BE2C (cell line): ENCODE data around the gene N4BP2.

ENCODE experiments used
- DNase-seq: peaks from one replicate; pipeline ENCODE4 v3.0.0-alpha.2; 2020
- H3K27me3 ChIP-seq: fragments of 250-450 bp; sonication (Bioruptor Pico); 2 replicates; pipeline ENCODE4 v1.5.1; 2020; ENCODE audit warnings: mild to moderate bottlenecking
- H3K36me3 ChIP-seq: fragments of 250-450 bp; sonication (Bioruptor Pico); 2 replicates; pipeline ENCODE4 v1.5.1; 2020; ENCODE audit warnings: mild to moderate bottlenecking
- H3K4me1 ChIP-seq: fragments of 250-450 bp; sonication (Bioruptor Pico); 2 replicates; pipeline ENCODE4 v1.5.1; 2020
- H3K4me3 ChIP-seq: 2 replicates; pipeline ENCODE4 v1.5.1; 2011; ENCODE audit warnings: low read depth, low read length
- H3K9me3 ChIP-seq: fragments of 250-450 bp; sonication (Bioruptor Pico); 2 replicates; pipeline ENCODE4 v1.5.1; 2020
- CTCF ChIP-seq: IDR thresholded peaks from 2 replicates; pipeline ENCODE4 v1.5.1; 2012; ENCODE audit warnings: mild to moderate bottlenecking, low read depth, low read length

N4BP2 gene

DNA sequence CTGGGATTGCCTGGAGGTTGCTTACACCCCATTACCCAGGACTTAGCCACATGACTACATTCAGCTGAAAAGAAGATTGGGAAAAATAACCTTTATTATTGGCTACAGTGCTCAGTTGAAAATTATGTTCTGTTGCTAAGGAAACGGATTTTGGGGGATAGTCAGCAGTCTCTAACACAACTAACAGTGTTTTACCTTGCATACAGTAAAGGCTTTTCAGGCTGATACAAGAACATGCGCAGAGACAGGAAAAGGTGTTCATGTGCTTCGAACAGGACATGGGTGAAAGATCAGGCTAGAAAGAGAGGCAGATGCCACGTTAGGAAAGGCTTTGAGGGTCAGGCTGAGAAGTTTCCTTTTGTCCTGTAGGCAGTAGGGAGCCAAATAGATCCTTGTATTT lies 125.4 kb downstream of the N4BP2 start:
- TF ChIP-seq CTCF: no peak
- Histone ChIP-seq H3K4me3 (no peak overlapping the region), H3K4me1 (no peaks in the 10 kb centered on the region), H3K27me3 (no peaks in the 10 kb centered on the region), H3K9me3 (no peaks in the 10 kb centered on the region), H3K36me3 (no peaks in the 10 kb centered on the region)
- DNase-seq: no peak

GRCh38 chr4:40182954-40183353 lies 126.3 kb downstream of the N4BP2 start:
- no peak for DNase-seq
- Histone ChIP-seq H3K4me1 (no peaks in the 10 kb centered on the region), H3K36me3 (no peaks in the 10 kb centered on the region), H3K27me3 (no peaks in the 10 kb centered on the region), H3K4me3 (no peak overlapping the region), H3K9me3 (no peaks in the 10 kb centered on the region)
- TF ChIP-seq CTCF: no peak

GRCh38 chr4:40183615-40184411 lies 127.2 kb downstream of the N4BP2 start:
- H3K4me3 ChIP-seq: no peak overlapping the region
- no peak for TF ChIP-seq CTCF

DNA sequence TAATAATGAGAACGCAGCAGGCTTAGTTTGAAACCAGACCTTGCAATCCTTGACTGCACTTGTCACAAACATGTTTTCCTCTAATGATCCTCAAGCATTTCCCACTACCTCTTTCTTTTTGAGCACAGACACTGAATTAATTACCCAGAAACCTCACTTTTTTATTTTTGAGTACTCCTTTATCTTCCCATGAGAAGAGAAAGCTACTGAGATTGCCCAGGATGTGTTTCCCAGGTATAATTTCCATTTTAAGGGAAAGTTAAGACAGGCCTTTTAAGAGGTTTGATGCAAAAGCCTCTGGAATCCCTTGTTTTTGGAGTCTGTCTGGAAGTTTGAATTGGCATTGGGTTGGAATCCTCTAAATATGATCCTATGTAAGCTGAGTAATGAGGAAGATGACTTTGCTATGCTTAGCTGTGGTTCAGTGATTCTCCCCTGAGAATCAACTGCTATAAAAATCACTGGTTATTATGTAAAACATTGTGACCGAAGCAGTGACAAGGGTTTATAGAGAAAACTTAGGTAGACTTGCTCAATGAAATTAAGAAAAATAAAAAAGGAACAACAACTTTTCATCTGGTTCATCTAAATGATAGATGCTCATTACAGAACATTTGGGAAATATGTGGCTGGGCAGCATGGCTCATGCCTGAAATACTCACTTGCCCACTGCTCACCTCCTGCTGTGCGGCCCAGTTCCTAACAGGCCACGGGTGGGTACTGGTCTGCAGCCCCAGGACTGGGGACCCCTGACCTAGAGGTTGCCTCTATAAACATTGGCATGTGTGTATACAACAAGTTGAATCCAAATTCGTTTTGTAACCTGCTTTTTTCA lies 129.4 kb downstream of the N4BP2 start:
- H3K4me1 ChIP-seq: no peaks in the 10 kb centered on the region
- no peak for TF ChIP-seq CTCF

More at GRCh38 chr4:40183615-40184411, 127.2 kb downstream of the N4BP2 start:
- Histone ChIP-seq H3K4me1 (no peaks in the 10 kb centered on the region), H3K9me3 (no peaks in the 10 kb centered on the region), H3K27me3 (no peaks in the 10 kb centered on the region), H3K36me3 (no peaks in the 10 kb centered on the region)
- DNase-seq: no peak

DNA sequence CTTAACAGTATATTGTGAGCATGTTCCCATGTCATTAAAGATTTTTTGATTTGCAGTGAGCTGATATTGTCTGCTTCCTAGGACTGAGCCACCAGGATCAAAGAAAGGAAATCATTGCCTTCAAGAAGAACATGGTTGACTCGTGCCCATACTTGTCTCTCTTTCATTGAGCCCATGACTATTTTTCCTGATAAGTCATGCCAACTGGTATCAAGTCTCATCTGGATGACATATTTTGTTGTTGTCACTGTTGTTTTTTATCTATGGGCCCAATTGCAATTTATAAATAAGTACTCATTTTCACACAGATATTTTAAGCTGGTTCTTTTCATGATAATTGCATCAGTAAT lies 130.0 kb downstream of the N4BP2 start:
- Histone ChIP-seq H3K4me3 (no peak overlapping the region), H3K4me1 (no peaks in the 10 kb centered on the region), H3K27me3 (no peaks in the 10 kb centered on the region), H3K36me3 (no peaks in the 10 kb centered on the region), H3K9me3 (no peaks in the 10 kb centered on the region)
- no peak for DNase-seq
- no peak for TF ChIP-seq CTCF

More for the DNA sequence above, 129.4 kb downstream of the N4BP2 start:
- no peak overlapping the region for H3K4me3 ChIP-seq
- H3K9me3 ChIP-seq: no peaks in the 10 kb centered on the region
- H3K27me3 ChIP-seq: no peaks in the 10 kb centered on the region
- H3K36me3 ChIP-seq: no peaks in the 10 kb centered on the region
- DNase-seq: no peak
